Fibroblast of lung (primary cell): Measurements from ENCODE around the gene TMEM229A.

Experiments
- CTCF ChIP-seq, 2 donors: IDR thresholded peaks in 1 of 2; conservative IDR thresholded peaks in 1 of 2; 1 replicate in 1 of 2; 2 replicates in 1 of 2; pipeline ENCODE4 v1.5.1; 2011 to 2012; ENCODE audit warnings: low read length in 2 of 2, control low read depth in 1 of 2, inconsistent platforms in 1 of 2, low read depth in 1 of 2, mild to moderate bottlenecking in 1 of 2
- EZH2 ChIP-seq: IDR thresholded peaks from 2 replicates; pipeline ENCODE4 v1.5.1; 2012; ENCODE audit warnings: low read length, control low read depth, mild to moderate bottlenecking; ENCODE audit errors: missing control alignments

GRCh38 chr7:124034754-124035100, 1.9 kb upstream of the TMEM229A start:
- TF ChIP-seq CTCF (conservative IDR thresholded peaks at IDR 0.05 in 1 of 2, IDR thresholded peaks at IDR 0.05 in 1 of 2; ENCODE audit: low read depth in 1 of 2, low read length in 2 of 2) (no peak), EZH2 (no peak)
